K562 (cell line): ENCODE measurements around the gene SYT3. TPM values are rescaled to one million over a fixed set of nuclear protein-coding genes. Genes with fewer than 3 reads are reported as not detected.

Experiments
- ATAC-seq: fragments of 200-7000 bp; cut with Tn5 transposase; 3 replicates; pipeline ENCODE4 v1.9.1; 2020; ENCODE audit warnings: moderate library complexity
- BruUV-seq: library from RNA; stranded (reverse); fragments of 400-500 nt; replicated peaks from 2 replicates; lab custom pipeline; 2021; lab: Mats Ljungman, UMichigan
- CTCF ChIA-PET: fragments of 300-600 bp; formaldehyde crosslinking; extraction: SDS; loops from one replicate; lab custom pipeline; 2021; ENCODE audit warnings: low intra/inter-chr PET ratio; lab: Yijun Ruan, JAX
- POLR2A ChIA-PET: fragments of 300-600, 350-650 bp; sonication (Branson Sonifier 250); formaldehyde crosslinking; extraction: SDS; loops from one replicate; lab custom pipeline; 2021; ENCODE audit warnings: antibody characterized with exemption, inconsistent platforms; lab: Yijun Ruan, JAX
- DNase-seq, 4 experiments: peaks; one replicate each; pipeline versions ENCODE4 v3.0.0 to v3.0.0-alpha.2; 2011 to 2018; ENCODE audit warnings: low spot score in 3 of 4, mixed read lengths in 3 of 4; ENCODE audit errors: extremely low read depth in 1 of 4
- FAIRE-seq: peaks from 2 replicates; lab custom pipeline; 2011; peaks lifted over from hg19 to GRCh38; lab: Jason Lieb, UNC
- H2AFZ ChIP-seq: 2 replicates; pipeline ENCODE4 v1.6.0; 2011; ENCODE audit warnings: low read depth, low read length, control low read depth, inconsistent platforms
- H3K27ac ChIP-seq: fragments of 200-600 bp; 3 replicates; pipeline ENCODE4 v1.8.0; 2011; ENCODE audit warnings: low read depth, mild to moderate bottlenecking, control low read depth, inconsistent platforms, low read length, moderate library complexity, mixed read lengths; ENCODE audit errors: extremely low read depth
- H3K27me3 ChIP-seq, 2 experiments: fragments of 300-600 bp in 1 of 2; 2 replicates in 1 of 2; 3 replicates in 1 of 2; pipeline versions ENCODE4 v1.6.0 to v1.8.0; 2011; ENCODE audit warnings: inconsistent platforms in 2 of 2, low read length in 2 of 2, mild to moderate bottlenecking in 1 of 2, mixed read lengths in 1 of 2, moderate library complexity in 1 of 2; ENCODE audit not compliant: control insufficient read depth in 2 of 2, insufficient read depth in 2 of 2
- H3K36me3 ChIP-seq: fragments of 300-600 bp; 3 replicates; pipeline ENCODE4 v1.8.0; 2011; ENCODE audit warnings: mild to moderate bottlenecking, low read length, inconsistent platforms; ENCODE audit not compliant: control insufficient read depth, insufficient read depth
- H3K4me1 ChIP-seq, 2 experiments: fragments of 200-600 bp in 1 of 2; replicated peaks in 1 of 2; 2 replicates in 1 of 2; 3 replicates in 1 of 2; pipeline versions ENCODE4 v1.5.1 to v1.8.0; 2011; ENCODE audit warnings: inconsistent platforms in 2 of 2, low read length in 2 of 2, mild to moderate bottlenecking in 1 of 2, mixed read lengths in 1 of 2, moderate library complexity in 1 of 2; ENCODE audit not compliant: control insufficient read depth in 2 of 2, insufficient read depth in 2 of 2
- H3K4me2 ChIP-seq: 2 replicates; pipeline ENCODE4 v1.6.1; 2011; ENCODE audit warnings: low read length, control low read depth, inconsistent platforms, mixed read lengths; ENCODE audit not compliant: insufficient read depth
- H3K4me3 ChIP-seq: fragments of 200-600 bp; sonication (generic), shearing (Covaris generic); 2 replicates; pipeline ENCODE4 v1.5.1; 2016; ENCODE audit warnings: control low read depth, inconsistent platforms
- H3K79me2 ChIP-seq: fragments of 200-600 bp; 3 replicates; pipeline ENCODE4 v1.8.0; 2011; ENCODE audit warnings: low read length, inconsistent platforms; ENCODE audit not compliant: control insufficient read depth, insufficient read depth
- H3K9ac ChIP-seq, 2 experiments: 2 replicates each; pipeline versions ENCODE4 v1.6.0 to v1.6.1; 2011; ENCODE audit warnings: low read depth in 2 of 2, low read length in 2 of 2, control low read depth in 1 of 2, inconsistent platforms in 1 of 2, mild to moderate bottlenecking in 1 of 2, mixed read lengths in 1 of 2; ENCODE audit not compliant: insufficient read depth in 1 of 2
- H3K9me1 ChIP-seq: one replicate; pipeline ENCODE4 v1.6.0; 2011; ENCODE audit warnings: inconsistent platforms, mild to moderate bottlenecking, low read length, moderate library complexity; ENCODE audit not compliant: control insufficient read depth, insufficient read depth
- H3K9me3 ChIP-seq: replicated peaks from 2 replicates; pipeline ENCODE4 v1.5.1; 2011; ENCODE audit warnings: low read depth, low read length, inconsistent platforms; ENCODE audit not compliant: control insufficient read depth, insufficient read depth
- H4K20me1 ChIP-seq: replicated peaks from 2 replicates; pipeline ENCODE4 v1.6.1; 2011; ENCODE audit warnings: low read length, inconsistent platforms, mixed read lengths; ENCODE audit not compliant: control insufficient read depth, insufficient read depth
- ATF1 ChIP-seq, 2 experiments: fragments of 450-650 bp in 1 of 2; IDR thresholded peaks; 2 replicates each; pipeline ENCODE4 v1.6.1; 2016; ENCODE audit warnings: missing compliant biosample characterization in 1 of 2, missing genetic modification characterization in 1 of 2
- NFIC ChIP-seq: fragments of 450-650 bp; IDR thresholded peaks from 2 replicates; pipeline ENCODE4 v1.6.1; 2017; ENCODE audit warnings: mild to moderate bottlenecking, inconsistent platforms
- ZNF644 ChIP-seq: fragments of 200-800 bp; sonication (Bioruptor generic); IDR thresholded peaks from 2 replicates; pipeline ENCODE4 v1.6.1; 2016; ENCODE audit warnings: low read depth, missing genetic modification characterization, missing compliant biosample characterization
- WGBS: fragments of 100-300 bp; shearing (Covaris generic); methylation state at CpG from one replicate; pipeline ENCODE4 v1.1.6; 2016; ENCODE audit warnings: low coverage, mixed read lengths; ENCODE audit not compliant: insufficient coverage; ENCODE audit errors: missing lambda C conversion rate; 5-methylcytosine and 5-hydroxymethylcytosine counted together
- in situ Hi-C: fragments of 300-500 bp; cut with MboI; formaldehyde crosslinking; loops from 4 replicates; pipeline ENCODE4 v1.15.0; 2018; ENCODE audit warnings: inconsistent platforms, mixed read lengths
- intact Hi-C: fragments of 100-400 bp; cut with micrococcal nuclease; formaldehyde crosslinking; loops from 2 replicates; pipeline ENCODE4 v1.14.2; 2022
- polyA plus RNA-seq, 8 experiments: library from polyadenylated mRNA; depleted of rRNA in 4 of 8; stranded (reverse) in 5 of 8; unstranded in 3 of 8; fragments of >200 nt; fragmentation: Nextera tagmentation in 2 of 8; fragmentation: Illumina TruSeq in 1 of 8; extraction: Ambion mirVana in 2 of 8; extraction: Trizol in 1 of 8; gene quantifications; 2 replicates each; pipeline versions ENCODE4 v1.2.1 to v1.2.3, GENCODE V29; 2011 to 2014; ENCODE audit warnings: inconsistent platforms in 1 of 8, missing spikeins in 1 of 8
- total RNA-seq, 7 experiments: library from RNA; depleted of rRNA in 6 of 7; stranded (reverse); fragments of >200 nt in 6 of 7; fragmentation: Illumina TruSeq in 2 of 7; extraction: Trizol in 2 of 7; gene quantifications; 2 replicates each; pipeline versions ENCODE4 v1.2.1 to v1.2.3, GENCODE V29; 2011 to 2021; ENCODE audit warnings: low replicate concordance in 1 of 7
- TF ChIP-seq, protein P1 (sequence below): fragments of 200-800 bp; sonication (Bioruptor generic); IDR thresholded peaks from 2 replicates; pipeline ENCODE4 v1.6.1; 2017; ENCODE audit warnings: missing genetic modification characterization, missing compliant biosample characterization

Gene SYT3
- total and polyA plus RNA-seq, 9 of the 15 experiments (the other 6 are each of a cell fraction or from before 2014, with no cell fraction given): 0.36 to 2.0 (median 0.54) TPM; not detected in 2

DNA sequence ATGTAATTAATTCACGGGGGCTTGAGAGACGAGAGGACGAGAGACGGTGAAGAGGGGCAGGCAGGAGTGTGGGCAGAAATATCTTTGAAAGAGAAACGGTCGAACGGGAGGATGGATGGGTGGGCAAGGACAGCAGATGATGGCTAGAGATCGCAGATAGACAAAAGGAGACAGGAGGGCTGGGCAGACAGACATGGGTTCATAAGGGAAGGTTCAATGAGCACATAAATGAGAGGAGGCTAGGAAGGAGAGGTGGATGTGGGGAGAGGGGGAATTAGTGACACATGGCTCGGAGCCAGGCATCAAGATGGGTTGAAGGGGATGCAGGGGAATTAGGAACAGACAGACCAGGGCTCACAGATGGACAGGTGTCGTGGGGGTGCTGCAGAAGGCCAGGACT, 1.1 kb downstream of the SYT3 start:
- Histone ChIP-seq H3K27me3 (peaks cover 11 to 29% of the 10 kb centered on the region in 2 experiments; a peak in 4 of 5 replicates), H4K20me1 (no peaks in the 10 kb centered on the region; the same call in 1 of the 2 replicates), H3K9ac (no peak overlapping the region; a peak in 1 of 4 replicates), H3K9me1 (no peaks in the 10 kb centered on the region), H3K9me3 (peaks cover 7% of the 10 kb centered on the region; the same call in 1 of the 2 replicates), H3K4me2 (peak overlapping the region; percentile 83), H3K79me2 (no peaks in the 10 kb centered on the region), H3K4me1 (peaks cover 2 to 19% of the 10 kb centered on the region in 2 experiments; a peak in 3 of 5 replicates), H3K36me3 (no peaks in the 10 kb centered on the region), H3K4me3 (no peak overlapping the region; the same call in 1 of the 2 replicates), H2AFZ (no peak overlapping the region), H3K27ac (no peak overlapping the region)
- intact Hi-C loops (no loop called here), in situ Hi-C loops (no loop called here)
- TF ChIP-seq, protein P1, sequence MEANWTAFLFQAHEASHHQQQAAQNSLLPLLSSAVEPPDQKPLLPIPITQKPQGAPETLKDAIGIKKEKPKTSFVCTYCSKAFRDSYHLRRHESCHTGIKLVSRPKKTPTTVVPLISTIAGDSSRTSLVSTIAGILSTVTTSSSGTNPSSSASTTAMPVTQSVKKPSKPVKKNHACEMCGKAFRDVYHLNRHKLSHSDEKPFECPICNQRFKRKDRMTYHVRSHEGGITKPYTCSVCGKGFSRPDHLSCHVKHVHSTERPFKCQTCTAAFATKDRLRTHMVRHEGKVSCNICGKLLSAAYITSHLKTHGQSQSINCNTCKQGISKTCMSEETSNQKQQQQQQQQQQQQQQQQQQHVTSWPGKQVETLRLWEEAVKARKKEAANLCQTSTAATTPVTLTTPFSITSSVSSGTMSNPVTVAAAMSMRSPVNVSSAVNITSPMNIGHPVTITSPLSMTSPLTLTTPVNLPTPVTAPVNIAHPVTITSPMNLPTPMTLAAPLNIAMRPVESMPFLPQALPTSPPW (CRISPR knock-in tag): no peak
- no peak for TF ChIP-seq ATF1 (CRISPR knock-in tag; IDR thresholded peaks at IDR 0.05)
- TF ChIP-seq ATF1 (tag; IDR thresholded peaks at IDR 0.05): no peak
- peak; percentile 55 for TF ChIP-seq NFIC
- 0 out of 2 replicates have a peak, but pooled peaks have one; percentile 7 for TF ChIP-seq ZNF644 (tag)
- 3% methylated on average over 9 of the region's 10 CpGs for WGBS
- ATAC-seq (no peak), FAIRE-seq (no peak), DNase-seq (no peak)
- BruUV-seq: no TSS peak
- ChIA-PET CTCF (no interaction called here), POLR2A (interaction anchor here (0.6 kb wide), 1 partner anchor 155 kb away, joined by 3 read pairs; no protein-coding TSS in a partner anchor)
